ENCODE data around the gene PIK3CG.
"Not testable (repeated sequence)": the region's sequence is repeated elsewhere in the genome, so short reads cannot be mapped to it uniquely, and the experiment has no call there.

Gene PIK3CG

GRCh38 chr7:106865130-106866041 lies at the start of gene PIK3CG:
Gene PIK3CG (plus strand): TSS chr7:106865282. CDS start chr7:106867562, 2,280 bp downstream.
- DNase-seq: no peak

GRCh38 chr7:106817098-106817497 lies 48.0 kb upstream of the PIK3CG start:
- no peak for DNase-seq

GRCh38 chr7:106818736-106819135 lies 46.3 kb upstream of the PIK3CG start:
- peak; percentile 46 for DNase-seq

GRCh38 chr7:106819546-106819945 lies 45.5 kb upstream of the PIK3CG start:
- no peak for DNase-seq

GRCh38 chr7:106820321-106821217 lies 44.5 kb upstream of the PIK3CG start:
- peak; percentile 26 for DNase-seq

GRCh38 chr7:106823631-106824030 lies 41.5 kb upstream of the PIK3CG start:
- DNase-seq: no peak

GRCh38 chr7:106824458-106824857 lies 40.6 kb upstream of the PIK3CG start:
- peak; percentile 35 for DNase-seq

GRCh38 chr7:106827626-106828025 lies 37.5 kb upstream of the PIK3CG start:
- DNase-seq: no peak

- no peak for DNase-seq
Observed at GRCh38 chr7:106829496-106829895, 35.6 kb upstream of the PIK3CG start.

- DNase-seq: not testable (repeated sequence)
Observed at GRCh38 chr7:106830896-106831295, 34.2 kb upstream of the PIK3CG start.

GRCh38 chr7:106836816-106837215 lies 28.3 kb upstream of the PIK3CG start:
- no peak for DNase-seq

GRCh38 chr7:106839511-106839910 lies 25.6 kb upstream of the PIK3CG start:
- DNase-seq: no peak

GRCh38 chr7:106840342-106840741 lies 24.7 kb upstream of the PIK3CG start:
- DNase-seq: peak; percentile 96

- peak; percentile 15 for DNase-seq
Observed at GRCh38 chr7:106841896-106842390, 23.1 kb upstream of the PIK3CG start.

GRCh38 chr7:106844279-106844997 lies 20.6 kb upstream of the PIK3CG start:
- no peak for DNase-seq

GRCh38 chr7:106848049-106848448 lies 17.0 kb upstream of the PIK3CG start:
- DNase-seq: no peak

- DNase-seq: peak; percentile 95
Observed at GRCh38 chr7:106848851-106849442, 16.1 kb upstream of the PIK3CG start.

GRCh38 chr7:106851632-106852031 lies 13.4 kb upstream of the PIK3CG start:
- not testable (repeated sequence) for DNase-seq

GRCh38 chr7:106853250-106853908 lies 11.7 kb upstream of the PIK3CG start:
- DNase-seq: no peak

GRCh38 chr7:106855540-106856132 lies 9.4 kb upstream of the PIK3CG start:
- no peak for DNase-seq

All from fibroblast of skin of right biceps (primary cell).